Right atrium auricular region (tissue), 2 donors: ENCODE measurements around the gene TMEM231. TPM values are rescaled to one million over a fixed set of nuclear protein-coding genes. Genes with fewer than 3 reads are reported as not detected.
"Not testable (repeated sequence)": the region's sequence is repeated elsewhere in the genome, so short reads cannot be mapped to it uniquely, and the experiment has no call there.

Experiments
- DNase-seq: peaks from one replicate; pipeline ENCODE4 v3.0.0-alpha.2; 2019; ENCODE audit warnings: low spot score
- H3K27ac ChIP-seq, 2 donors: fragments of 200-600 bp; sonication (generic); 1 replicate in 1 of 2; 2 replicates in 1 of 2; pipeline ENCODE4 v1.5.1; 2016 to 2019
- H3K27me3 ChIP-seq, 2 donors: fragments of 200-600 bp; sonication (generic); one replicate each; pipeline versions ENCODE4 v1.5.1 to v1.6.0; 2017 to 2019
- H3K36me3 ChIP-seq: fragments of 200-600 bp; sonication (generic); one replicate; pipeline ENCODE4 v1.5.1; 2016
- H3K4me1 ChIP-seq, 2 donors: fragments of 200-600 bp; sonication (generic); one replicate each; pipeline versions ENCODE4 v1.5.1 to v1.6.0; 2017 to 2019
- H3K4me3 ChIP-seq, 2 donors: fragments of 200-600 bp; sonication (generic); 1 replicate in 1 of 2; 2 replicates in 1 of 2; pipeline ENCODE4 v1.5.1; 2017 to 2019; ENCODE audit warnings: mild to moderate bottlenecking in 1 of 2, moderate library complexity in 1 of 2
- H3K9me3 ChIP-seq, 2 donors: fragments of 200-600 bp; sonication (generic); one replicate each; pipeline ENCODE4 v1.5.1; 2019
- total RNA-seq, 2 donors: library from RNA; depleted of rRNA; stranded (reverse); fragments of >200 nt; gene quantifications; one replicate each; pipeline ENCODE4 v1.1.0, GENCODE V29; 2016
- TF ChIP-seq, protein P1 (sequence below), 2 donors: fragments of 200-600 bp; sonication (generic); IDR thresholded peaks; one replicate each; pipeline ENCODE4 v1.5.1; 2019; ENCODE audit warnings: antibody characterized with exemption in 2 of 2

TMEM231 gene
- total RNA-seq, 2 donors from 2014 or later: 4.7 to 5.9 TPM

DNA sequence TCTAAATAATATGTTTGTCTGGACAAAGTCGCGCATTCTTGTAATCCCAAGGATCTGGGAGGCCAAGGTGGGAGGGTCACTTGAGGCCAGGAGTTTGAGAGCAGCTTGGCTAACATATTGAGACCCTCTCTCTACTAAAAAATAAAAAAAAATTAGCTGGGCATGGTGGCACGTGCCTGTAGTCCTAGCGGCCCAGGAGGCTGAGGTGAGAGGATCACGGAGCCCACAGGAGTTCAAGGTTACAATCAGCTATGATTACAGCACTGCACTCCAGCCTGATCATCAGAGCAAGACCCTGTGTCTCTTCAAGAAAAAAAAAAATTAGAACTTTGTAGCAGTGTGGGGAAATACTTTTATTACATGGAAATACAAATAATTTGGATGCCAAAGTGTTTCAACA, 54.7 kb downstream of the TMEM231 start:
- DNase-seq: no peak
- no peaks in the 10 kb centered on the region for H3K36me3 ChIP-seq
- no peaks in the 10 kb centered on the region for H3K9me3 ChIP-seq
- peaks cover 0 to 18% of the 10 kb centered on the region in 2 donors for H3K4me1 ChIP-seq
- no peak overlapping the region for H3K4me3 ChIP-seq
- no peaks in the 10 kb centered on the region for H3K27me3 ChIP-seq
- TF ChIP-seq, protein P1, sequence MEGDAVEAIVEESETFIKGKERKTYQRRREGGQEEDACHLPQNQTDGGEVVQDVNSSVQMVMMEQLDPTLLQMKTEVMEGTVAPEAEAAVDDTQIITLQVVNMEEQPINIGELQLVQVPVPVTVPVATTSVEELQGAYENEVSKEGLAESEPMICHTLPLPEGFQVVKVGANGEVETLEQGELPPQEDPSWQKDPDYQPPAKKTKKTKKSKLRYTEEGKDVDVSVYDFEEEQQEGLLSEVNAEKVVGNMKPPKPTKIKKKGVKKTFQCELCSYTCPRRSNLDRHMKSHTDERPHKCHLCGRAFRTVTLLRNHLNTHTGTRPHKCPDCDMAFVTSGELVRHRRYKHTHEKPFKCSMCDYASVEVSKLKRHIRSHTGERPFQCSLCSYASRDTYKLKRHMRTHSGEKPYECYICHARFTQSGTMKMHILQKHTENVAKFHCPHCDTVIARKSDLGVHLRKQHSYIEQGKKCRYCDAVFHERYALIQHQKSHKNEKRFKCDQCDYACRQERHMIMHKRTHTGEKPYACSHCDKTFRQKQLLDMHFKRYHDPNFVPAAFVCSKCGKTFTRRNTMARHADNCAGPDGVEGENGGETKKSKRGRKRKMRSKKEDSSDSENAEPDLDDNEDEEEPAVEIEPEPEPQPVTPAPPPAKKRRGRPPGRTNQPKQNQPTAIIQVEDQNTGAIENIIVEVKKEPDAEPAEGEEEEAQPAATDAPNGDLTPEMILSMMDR (IDR thresholded peaks at IDR 0.05): no peak
- peak overlapping the region in 1 of 2 donors; percentile 64 for H3K27ac ChIP-seq

DNA sequence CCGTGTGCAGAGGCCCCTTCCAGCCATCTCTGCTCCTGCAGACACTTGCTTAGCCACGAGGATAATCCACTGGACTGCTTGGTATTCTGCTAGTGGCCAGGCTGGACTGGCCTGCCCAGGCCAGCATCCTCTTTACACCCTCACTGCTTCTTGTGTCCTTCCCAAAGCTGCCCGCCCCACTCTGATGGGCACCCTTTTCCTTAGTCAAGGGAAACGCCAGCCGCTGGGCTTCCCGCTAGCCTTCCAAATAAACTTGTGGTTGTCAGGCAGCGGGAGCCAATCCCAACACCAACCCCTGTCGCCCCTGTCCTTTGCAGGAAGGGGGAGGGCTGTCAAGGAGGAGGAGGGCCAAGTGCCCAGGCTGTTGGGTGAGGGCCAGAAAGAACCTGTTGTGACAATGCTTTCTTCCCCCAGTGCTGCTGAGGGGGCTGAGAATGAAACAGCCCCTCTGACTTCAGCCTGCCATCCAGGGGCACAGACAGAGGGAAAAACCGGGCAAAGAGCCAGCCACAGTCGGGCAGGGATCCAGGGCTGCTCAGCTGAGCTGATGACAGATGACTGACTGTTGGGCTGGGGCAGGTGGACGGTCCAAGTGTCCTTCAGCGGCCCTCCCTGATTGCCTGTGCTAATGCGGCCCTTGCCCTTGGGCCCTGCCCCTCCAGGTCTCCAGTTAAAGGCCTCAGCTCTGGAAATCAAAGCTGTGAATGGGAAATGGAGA, 57.3 kb downstream of the TMEM231 start:
- H3K4me1 ChIP-seq: peaks cover 0 to 29% of the 10 kb centered on the region in 2 donors
- H3K27me3 ChIP-seq, H3K9me3 ChIP-seq, H3K4me3 ChIP-seq, H3K36me3 ChIP-seq: not testable (repeated sequence)
- peak overlapping the region; percentile 55 to 79 for H3K27ac ChIP-seq
- DNase-seq: peak; percentile 62

DNA sequence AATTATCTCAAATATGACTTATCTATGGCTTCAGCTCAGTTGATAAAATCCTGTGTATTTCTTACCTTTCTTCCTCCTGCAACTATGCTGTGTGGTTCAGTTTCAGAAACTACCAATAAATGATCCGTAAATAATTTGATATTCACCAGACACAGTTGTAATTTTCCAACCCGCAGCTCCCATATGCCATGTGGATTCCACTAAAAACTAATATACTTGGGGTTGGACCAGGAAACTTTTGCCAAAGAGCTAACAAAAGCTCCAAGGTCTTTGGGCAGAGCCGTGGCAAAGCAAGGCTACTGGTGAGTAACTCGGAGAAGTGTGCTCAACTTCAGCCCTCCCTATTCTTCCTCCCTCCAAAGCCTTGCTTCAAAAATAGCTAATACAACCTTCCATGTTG, 58.5 kb downstream of the TMEM231 start:
- Histone ChIP-seq H3K4me1 (peaks cover 0 to 29% of the 10 kb centered on the region in 2 donors), H3K27ac (no peak overlapping the region), H3K27me3 (no peaks in the 10 kb centered on the region), H3K9me3 (no peaks in the 10 kb centered on the region), H3K4me3 (no peak overlapping the region), H3K36me3 (no peaks in the 10 kb centered on the region)
- TF ChIP-seq, protein P1 (IDR thresholded peaks at IDR 0.05): no peak
- DNase-seq: no peak

DNA sequence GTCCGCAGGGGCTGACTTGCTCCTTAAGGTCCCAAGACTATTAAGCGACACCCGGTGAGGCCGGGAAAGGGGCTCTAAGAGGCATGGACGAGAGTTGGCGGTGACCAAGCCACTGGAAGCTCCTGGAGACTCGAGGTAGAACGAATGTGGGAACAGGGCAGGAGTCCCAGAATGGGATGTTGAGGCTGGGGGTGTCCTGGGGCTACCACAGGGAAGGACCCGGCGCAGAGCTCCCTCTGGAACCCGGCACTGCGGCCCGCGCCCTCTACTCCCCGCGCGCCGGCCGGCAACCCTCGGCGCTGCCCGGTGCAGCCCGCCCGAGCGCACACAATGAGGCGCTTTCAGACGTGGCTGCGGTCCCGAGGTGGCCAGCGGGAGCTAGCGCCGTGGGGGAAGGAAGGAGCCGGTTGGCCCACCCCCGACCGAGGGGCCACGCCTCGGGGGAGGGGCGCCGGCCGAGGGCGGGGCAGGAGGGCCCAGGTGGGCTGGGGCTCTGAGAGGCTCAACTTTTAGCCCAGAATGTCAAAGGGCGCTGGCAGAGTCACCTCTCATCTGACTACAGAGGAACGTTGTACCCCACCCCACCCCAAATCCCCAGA, 60.9 kb downstream of the TMEM231 start, which contains the start of gene CHST6:
Gene CHST6, minus strand, starts transcription at position 366 of the 599 bp plus-strand sequence. CDS start 15,613 bp downstream, outside the sequence.
- H3K27me3 ChIP-seq: no peaks in the 10 kb centered on the region
- no peak for DNase-seq
- TF ChIP-seq, protein P1 (IDR thresholded peaks at IDR 0.05): no peak
- H3K4me3 ChIP-seq: peak within 1 kb of the TSS; percentile 43 to 56
- H3K4me1 ChIP-seq: peaks cover 0 to 30% of the 10 kb centered on the region in 2 donors
- no peaks in the 10 kb centered on the region for H3K36me3 ChIP-seq
- peak within 1 kb of the TSS; percentile 57 to 65 for H3K27ac ChIP-seq
- no peaks in the 10 kb centered on the region for H3K9me3 ChIP-seq

DNA sequence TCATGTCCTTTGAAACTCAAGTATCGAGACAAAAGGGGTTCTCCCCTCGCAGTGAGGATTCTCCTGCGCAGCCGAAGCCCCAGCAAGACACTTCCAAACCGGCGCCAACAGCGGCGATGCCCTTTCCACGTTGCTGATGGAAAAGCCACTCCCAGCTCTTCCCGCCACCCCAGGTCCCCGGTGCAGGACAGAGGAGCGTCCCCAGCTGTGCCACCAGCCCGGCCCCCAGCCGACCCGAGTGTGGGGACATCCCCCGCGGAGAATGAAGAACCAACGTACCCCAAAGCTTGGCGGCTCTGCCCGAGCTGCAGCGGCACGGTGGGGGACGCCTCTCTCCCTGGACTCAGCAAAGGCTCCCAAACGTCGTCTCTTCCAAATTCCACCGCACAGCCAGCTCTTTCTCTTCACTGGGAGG, 61.4 kb downstream of the TMEM231 start:
- H3K27me3 ChIP-seq: no peaks in the 10 kb centered on the region
- peaks cover 0 to 30% of the 10 kb centered on the region in 2 donors for H3K4me1 ChIP-seq
- no peak for DNase-seq
- no peaks in the 10 kb centered on the region for H3K9me3 ChIP-seq
- peak overlapping the region; percentile 57 to 65 for H3K27ac ChIP-seq
- no peaks in the 10 kb centered on the region for H3K36me3 ChIP-seq
- H3K4me3 ChIP-seq: peak overlapping the region; percentile 43 to 56
- TF ChIP-seq, protein P1 (IDR thresholded peaks at IDR 0.05): no peak

DNA sequence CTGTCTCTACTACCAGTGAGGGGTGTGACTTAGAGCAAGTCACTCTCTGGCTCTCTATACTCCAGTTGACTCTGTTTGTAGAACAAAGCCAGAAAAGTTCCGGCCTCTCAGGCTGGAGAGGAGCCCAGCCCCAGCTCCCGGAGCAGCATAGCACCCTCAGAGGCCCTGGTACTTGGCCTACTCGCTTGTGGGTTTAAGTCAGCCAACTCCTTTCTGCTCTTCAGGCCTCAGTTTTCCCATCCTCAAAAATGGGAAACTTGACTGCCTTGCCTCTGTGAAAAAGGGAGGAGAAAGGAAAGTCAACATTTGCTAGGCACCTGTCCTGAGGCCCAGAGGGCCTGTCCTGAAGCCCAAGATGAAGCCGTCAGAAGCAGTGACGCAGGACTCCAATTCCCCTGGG, 61.9 kb downstream of the TMEM231 start:
- Histone ChIP-seq H3K9me3 (no peaks in the 10 kb centered on the region), H3K27me3 (no peaks in the 10 kb centered on the region), H3K36me3 (no peaks in the 10 kb centered on the region), H3K4me1 (peaks cover 0 to 26% of the 10 kb centered on the region in 2 donors), H3K27ac (no peak overlapping the region), H3K4me3 (peak overlapping the region; percentile 43 to 56)
- TF ChIP-seq, protein P1 (IDR thresholded peaks at IDR 0.05): no peak
- no peak for DNase-seq
